Measurements from ENCODE around the gene ADGRD1.

ADGRD1 gene

DNA sequence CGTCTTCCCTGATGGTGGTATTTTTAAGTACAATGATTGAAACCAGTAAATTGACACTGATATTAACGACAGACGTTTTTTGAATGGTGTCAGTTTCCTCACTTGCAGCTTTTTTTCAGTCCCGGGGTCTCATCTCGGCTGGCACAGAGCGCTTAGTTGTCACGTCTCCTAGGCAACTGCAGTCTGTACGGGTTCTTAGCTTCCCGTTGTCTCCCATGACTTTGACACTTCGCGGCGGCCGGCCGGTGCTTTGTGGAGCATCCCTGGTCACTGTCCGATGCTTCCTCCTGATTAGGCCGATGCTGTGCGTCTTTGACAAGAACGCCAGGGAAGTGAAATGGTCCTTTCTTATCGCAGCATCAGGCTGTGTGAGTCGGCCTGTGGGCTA lies 67.4 kb downstream of the ADGRD1 start:
- DNase-seq (ENCODE audit: low read depth, low spot score): no peak
- POLR2A ChIA-PET: no interaction called here
- H3K4me3 ChIP-seq (ENCODE audit: low read depth, low read length): no peak overlapping the region
- TF ChIP-seq, protein P1, sequence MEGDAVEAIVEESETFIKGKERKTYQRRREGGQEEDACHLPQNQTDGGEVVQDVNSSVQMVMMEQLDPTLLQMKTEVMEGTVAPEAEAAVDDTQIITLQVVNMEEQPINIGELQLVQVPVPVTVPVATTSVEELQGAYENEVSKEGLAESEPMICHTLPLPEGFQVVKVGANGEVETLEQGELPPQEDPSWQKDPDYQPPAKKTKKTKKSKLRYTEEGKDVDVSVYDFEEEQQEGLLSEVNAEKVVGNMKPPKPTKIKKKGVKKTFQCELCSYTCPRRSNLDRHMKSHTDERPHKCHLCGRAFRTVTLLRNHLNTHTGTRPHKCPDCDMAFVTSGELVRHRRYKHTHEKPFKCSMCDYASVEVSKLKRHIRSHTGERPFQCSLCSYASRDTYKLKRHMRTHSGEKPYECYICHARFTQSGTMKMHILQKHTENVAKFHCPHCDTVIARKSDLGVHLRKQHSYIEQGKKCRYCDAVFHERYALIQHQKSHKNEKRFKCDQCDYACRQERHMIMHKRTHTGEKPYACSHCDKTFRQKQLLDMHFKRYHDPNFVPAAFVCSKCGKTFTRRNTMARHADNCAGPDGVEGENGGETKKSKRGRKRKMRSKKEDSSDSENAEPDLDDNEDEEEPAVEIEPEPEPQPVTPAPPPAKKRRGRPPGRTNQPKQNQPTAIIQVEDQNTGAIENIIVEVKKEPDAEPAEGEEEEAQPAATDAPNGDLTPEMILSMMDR (IDR thresholded peaks at IDR 0.05; ENCODE audit: insufficient read depth, low read length, missing control alignments): no peak
- CTCF ChIA-PET: no interaction called here

DNA sequence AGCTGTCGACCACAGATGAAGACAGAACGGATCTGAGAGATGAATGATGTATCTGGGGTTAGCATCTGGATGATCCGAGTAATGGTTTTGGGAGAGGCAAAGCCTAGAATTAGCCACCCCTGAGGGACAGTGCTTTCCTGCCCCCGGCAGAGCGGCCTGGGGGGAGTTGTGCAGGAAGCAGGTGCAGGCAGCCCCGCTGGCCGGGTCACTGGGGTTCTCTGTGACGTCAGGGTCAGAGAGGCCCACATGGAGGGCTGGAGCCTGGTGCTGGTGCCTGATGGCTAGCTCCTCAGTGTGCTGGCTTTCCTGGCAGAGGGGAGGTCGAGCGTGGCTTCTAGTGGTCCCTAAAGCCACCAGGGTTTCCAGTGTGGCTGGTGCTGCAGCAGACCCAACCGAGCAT lies 70.3 kb downstream of the ADGRD1 start:
- no peak overlapping the region for H3K4me3 ChIP-seq (ENCODE audit: low read depth, low read length)
- no peak for DNase-seq (ENCODE audit: low read depth, low spot score)
- TF ChIP-seq, protein P1 (IDR thresholded peaks at IDR 0.05; ENCODE audit: insufficient read depth, low read length, missing control alignments): no peak
- ChIA-PET CTCF (no interaction called here), POLR2A (no interaction called here)

DNA sequence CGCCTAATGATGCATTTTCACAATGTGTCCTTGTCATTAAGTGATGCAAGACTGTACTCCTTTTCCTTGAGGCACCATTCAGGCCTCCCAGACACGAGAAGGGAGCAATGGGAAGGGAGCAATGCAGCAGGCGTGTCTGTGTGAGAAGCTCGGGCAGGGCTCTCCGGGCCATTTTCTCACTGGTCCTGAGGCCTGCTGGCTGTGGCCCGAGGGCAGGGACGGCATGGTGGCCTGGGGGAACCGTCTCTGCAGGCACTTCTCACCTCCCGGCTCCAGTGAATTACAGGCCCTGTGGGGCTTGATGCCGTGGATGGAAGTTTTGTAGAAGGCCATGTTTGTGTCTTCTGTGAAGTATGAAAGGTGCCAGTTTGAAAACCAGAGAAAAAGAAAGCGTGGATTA lies 71.0 kb downstream of the ADGRD1 start:
- H3K4me3 ChIP-seq (ENCODE audit: low read depth, low read length): no peak overlapping the region
- CTCF ChIA-PET: no interaction called here
- TF ChIP-seq, protein P1 (IDR thresholded peaks at IDR 0.05; ENCODE audit: insufficient read depth, low read length, missing control alignments): no peak
- DNase-seq (ENCODE audit: low read depth, low spot score): no peak
- POLR2A ChIA-PET: no interaction called here

GRCh38 chr12:131025234-131025633 lies 71.5 kb downstream of the ADGRD1 start:
- ChIA-PET CTCF (no interaction called here), POLR2A (no interaction called here)
- no peak overlapping the region for H3K4me3 ChIP-seq (ENCODE audit: low read depth, low read length)
- no peak for DNase-seq (ENCODE audit: low read depth, low spot score)
- TF ChIP-seq, protein P1 (IDR thresholded peaks at IDR 0.05; ENCODE audit: insufficient read depth, low read length, missing control alignments): no peak

DNA sequence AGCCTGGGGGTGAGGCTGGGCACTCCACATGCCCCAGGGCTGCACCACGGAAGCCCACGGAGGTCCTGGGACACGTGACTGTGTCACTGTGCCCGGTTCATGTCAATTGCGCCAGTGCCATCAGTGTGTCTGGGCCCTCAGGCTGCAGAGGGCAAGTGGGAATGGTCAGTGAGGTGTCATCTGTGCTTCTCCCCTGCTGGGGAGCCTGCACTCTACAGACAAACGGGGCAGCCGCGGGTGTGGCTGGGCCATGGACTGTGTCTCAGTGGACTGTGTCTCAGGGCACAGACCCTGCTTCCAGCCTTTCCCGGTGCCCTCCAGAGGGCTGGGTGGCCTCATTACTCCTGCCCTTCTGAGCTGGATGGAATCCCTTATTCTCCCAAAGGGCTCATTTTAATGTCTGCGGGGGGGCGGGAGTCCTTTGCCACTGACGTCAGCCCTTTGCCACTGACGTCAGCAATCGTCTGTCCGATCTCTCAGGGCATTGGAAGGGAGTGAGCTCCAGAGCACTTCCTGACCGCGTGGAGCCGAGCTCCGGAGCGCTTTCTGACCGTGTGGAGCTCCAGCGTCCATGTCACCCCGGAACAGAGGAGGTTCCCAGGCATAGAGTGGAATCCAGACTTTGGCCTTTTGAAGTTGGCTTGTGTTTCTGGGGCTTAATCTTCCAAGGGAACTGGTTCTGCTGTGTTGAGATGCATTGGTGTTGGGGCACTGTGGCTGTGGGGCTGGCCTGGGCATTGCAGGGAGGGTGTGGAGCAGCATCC lies 72.4 kb downstream of the ADGRD1 start:
- CTCF ChIA-PET: no interaction called here
- POLR2A ChIA-PET: no interaction called here
- TF ChIP-seq, protein P1 (IDR thresholded peaks at IDR 0.05; ENCODE audit: insufficient read depth, low read length, missing control alignments): no peak
- H3K4me3 ChIP-seq (ENCODE audit: low read depth, low read length): no peak overlapping the region
- DNase-seq (ENCODE audit: low read depth, low spot score): no peak

DNA sequence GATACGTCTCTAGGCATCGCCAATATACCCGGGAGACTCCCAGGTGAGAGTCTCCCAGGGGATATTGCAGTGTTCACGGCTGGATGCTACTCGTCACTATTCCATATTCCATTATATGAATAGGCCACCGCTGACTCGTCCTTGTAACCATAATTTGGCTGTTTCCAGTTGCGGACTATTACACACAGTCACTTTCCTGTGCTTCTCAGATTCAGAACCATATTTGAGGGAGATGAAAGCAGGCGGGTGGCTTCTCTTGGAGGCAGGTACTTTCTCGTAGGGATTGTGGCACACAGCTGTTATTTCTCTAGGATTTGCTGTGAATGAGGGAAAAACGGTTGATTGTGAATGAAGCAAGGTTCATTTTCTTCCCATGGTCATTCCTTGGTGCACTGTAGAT lies 73.0 kb downstream of the ADGRD1 start:
- TF ChIP-seq, protein P1 (IDR thresholded peaks at IDR 0.05; ENCODE audit: insufficient read depth, low read length, missing control alignments): no peak
- ChIA-PET CTCF (no interaction called here), POLR2A (no interaction called here)
- DNase-seq (ENCODE audit: low read depth, low spot score): no peak
- no peak overlapping the region for H3K4me3 ChIP-seq (ENCODE audit: low read depth, low read length)

All from AG04449 (cell line).